Measurements from ENCODE around the gene UGT1A7. TPM values are rescaled to one million over a fixed set of nuclear protein-coding genes. Genes with fewer than 3 reads are reported as not detected.
"Not testable (repeated sequence)": the region's sequence is repeated elsewhere in the genome, so short reads cannot be mapped to it uniquely, and the experiment has no call there.

Gene UGT1A7
- total and polyA plus RNA-seq, 12 donors: 0.11 to 10.1 (median 0.74) TPM; not detected in 3

DNA sequence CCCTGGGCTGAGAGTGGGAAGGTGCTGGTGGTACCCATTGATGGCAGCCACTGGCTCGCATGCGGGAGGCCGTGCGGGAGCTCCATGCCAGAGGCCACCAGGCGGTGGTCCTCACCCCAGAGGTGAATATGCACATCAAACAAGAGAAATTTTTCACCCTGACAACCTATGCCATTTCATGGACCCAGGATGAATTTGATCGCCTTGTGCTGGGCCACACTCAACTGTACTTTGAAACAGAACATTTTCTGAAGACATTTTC is 65.5 kb downstream of the UGT1A7 start:
- Histone ChIP-seq H3K4me3 (no peak overlapping the region), H3K27ac (no peak overlapping the region), H3K36me3 (replicated peaks in 1 of 2) (no peaks in the 10 kb centered on the region), H3K9me3 (replicated peaks in 1 of 3) (no peaks in the 10 kb centered on the region), H3K4me1 (replicated peaks in 1 of 2) (no peaks in the 10 kb centered on the region), H3K27me3 (no peaks in the 10 kb centered on the region)
- intact Hi-C loops (cut with DNase I): no loop called here
- no peak for DNase-seq
- no peak for TF ChIP-seq POLR2A (IDR thresholded peaks at IDR 0.05)
- TF ChIP-seq, protein P1, sequence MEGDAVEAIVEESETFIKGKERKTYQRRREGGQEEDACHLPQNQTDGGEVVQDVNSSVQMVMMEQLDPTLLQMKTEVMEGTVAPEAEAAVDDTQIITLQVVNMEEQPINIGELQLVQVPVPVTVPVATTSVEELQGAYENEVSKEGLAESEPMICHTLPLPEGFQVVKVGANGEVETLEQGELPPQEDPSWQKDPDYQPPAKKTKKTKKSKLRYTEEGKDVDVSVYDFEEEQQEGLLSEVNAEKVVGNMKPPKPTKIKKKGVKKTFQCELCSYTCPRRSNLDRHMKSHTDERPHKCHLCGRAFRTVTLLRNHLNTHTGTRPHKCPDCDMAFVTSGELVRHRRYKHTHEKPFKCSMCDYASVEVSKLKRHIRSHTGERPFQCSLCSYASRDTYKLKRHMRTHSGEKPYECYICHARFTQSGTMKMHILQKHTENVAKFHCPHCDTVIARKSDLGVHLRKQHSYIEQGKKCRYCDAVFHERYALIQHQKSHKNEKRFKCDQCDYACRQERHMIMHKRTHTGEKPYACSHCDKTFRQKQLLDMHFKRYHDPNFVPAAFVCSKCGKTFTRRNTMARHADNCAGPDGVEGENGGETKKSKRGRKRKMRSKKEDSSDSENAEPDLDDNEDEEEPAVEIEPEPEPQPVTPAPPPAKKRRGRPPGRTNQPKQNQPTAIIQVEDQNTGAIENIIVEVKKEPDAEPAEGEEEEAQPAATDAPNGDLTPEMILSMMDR (IDR thresholded peaks at IDR 0.05): no peak
- whole genome bisulfite sequencing, 4 donors: 91 to 93% (median 92%) methylated on average over 6 of the region's 6 CpGs

DNA sequence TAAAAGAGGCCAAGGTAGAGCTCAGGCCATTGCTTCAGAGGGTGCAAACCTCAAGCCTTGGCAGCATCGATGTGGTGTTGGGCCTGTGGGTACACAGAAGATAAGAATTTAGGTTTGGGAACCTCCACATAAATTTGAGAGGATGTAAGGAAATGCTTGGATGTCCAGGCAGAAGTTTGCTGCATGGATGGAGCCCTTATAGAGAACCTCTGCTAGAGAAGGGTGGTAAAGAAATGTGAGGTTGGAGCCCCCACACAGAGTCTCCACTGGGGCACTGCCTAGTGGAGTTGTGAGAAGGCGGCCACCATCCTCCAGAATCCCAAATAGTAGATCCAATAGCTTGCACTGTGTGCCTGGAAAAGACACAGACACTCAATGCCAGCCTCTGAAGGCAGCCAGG is 69.0 kb downstream of the UGT1A7 start:
- DNase-seq; H3K27ac ChIP-seq; H3K9me3 ChIP-seq (replicated peaks in 1 of 3); H3K4me1 ChIP-seq (replicated peaks in 1 of 2); H3K4me3 ChIP-seq; intact Hi-C loops (cut with DNase I); H3K36me3 ChIP-seq (replicated peaks in 1 of 2); H3K27me3 ChIP-seq: not testable (repeated sequence)
- 48 to 82% (median 73%) methylated on average over 2 of the region's 2 CpGs for WGBS, 4 donors

DNA sequence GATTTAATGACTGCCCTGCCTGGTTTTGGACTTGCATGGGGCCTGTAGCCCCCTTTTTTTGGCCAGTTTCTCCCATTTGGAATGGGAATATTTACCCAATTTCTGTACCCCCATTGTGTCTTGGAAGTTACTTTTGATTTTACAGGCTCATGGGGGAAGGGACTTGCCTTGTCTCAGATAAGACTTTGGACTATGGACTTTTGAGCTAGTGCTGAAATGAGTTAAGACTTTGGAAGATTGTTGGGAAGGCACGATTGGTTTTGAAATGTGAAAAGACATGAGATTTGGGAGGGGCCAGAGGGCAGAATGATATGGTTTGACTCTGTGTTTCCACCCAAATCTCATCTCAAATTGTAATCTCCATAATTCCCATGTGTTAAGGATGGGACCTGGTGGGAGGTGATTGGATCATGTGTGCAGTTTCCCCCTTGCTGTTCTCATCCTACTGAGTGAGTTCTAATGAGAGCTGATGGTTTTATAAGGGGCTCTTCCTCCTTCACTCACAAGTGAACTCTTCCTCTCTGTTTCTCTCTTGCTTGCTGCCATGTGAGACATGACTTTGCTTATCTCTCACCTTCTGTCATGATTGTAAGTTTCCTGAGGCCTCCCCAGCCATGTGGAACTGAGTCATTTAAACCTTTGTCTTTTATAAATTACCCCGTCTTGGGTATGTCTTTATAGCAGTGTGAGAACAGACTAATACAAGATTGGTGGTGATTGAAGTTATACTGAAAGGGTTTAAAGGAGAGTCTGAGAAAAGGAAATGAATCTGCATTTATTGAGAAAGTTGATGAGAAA is 69.7 kb downstream of the UGT1A7 start:
- H3K4me1 ChIP-seq (replicated peaks in 1 of 2); H3K4me3 ChIP-seq; H3K27ac ChIP-seq; H3K9me3 ChIP-seq (replicated peaks in 1 of 3); intact Hi-C loops (cut with DNase I); H3K36me3 ChIP-seq (replicated peaks in 1 of 2); DNase-seq; H3K27me3 ChIP-seq: not testable (repeated sequence)
- 56 to 70% (median 62%) methylated on average over 2 of the region's 2 CpGs for WGBS, 4 donors

DNA sequence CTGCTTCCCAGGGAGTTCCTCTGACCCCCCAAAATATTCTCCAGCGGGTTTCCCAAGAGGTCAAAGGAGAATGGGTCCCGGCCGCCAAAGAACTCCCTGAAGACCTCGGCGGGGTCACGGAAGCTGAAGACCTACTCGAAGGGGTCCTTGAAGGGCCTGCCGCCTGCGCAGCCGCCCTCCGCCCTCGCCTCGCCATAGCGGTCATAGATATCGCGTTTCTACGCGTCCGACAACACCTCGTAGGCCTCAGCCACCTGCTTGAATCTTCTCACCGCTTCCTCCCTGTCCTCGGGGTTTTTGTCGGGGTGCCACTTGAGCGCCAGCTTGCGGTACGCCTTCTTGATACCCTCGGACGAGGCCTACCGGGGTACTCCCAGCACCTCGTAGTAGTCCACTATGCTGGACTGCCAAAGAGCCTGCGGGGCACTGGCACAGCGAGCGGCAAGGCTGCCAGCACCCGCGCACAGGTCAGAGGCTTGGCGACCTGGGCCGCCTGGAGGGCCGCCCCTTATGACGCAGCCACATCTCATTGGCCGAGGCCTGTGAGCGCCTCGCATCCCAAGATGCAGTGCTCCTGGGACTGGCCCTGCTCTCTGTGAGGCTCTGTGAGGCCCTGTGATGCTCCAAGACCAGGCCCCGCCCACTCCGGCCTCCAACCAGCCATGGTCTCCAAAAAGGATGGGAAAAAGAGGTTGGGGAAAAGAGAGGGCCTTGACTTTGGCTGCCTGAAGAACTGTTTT is 73.3 kb downstream of the UGT1A7 start:
- TF ChIP-seq, protein P1 (IDR thresholded peaks at IDR 0.05): no peak
- no peak for TF ChIP-seq POLR2A (IDR thresholded peaks at IDR 0.05)
- no peak for DNase-seq
- Histone ChIP-seq H3K27ac (no peak overlapping the region), H3K36me3 (replicated peaks in 1 of 2) (no peaks in the 10 kb centered on the region), H3K27me3 (no peaks in the 10 kb centered on the region), H3K4me3 (no peak overlapping the region), H3K9me3 (replicated peaks in 1 of 3) (no peaks in the 10 kb centered on the region), H3K4me1 (replicated peaks in 1 of 2) (no peaks in the 10 kb centered on the region)
- intact Hi-C loops (cut with DNase I): no loop called here
- WGBS, 4 donors: 87 to 97% (median 93%) methylated on average over 24 to 43 of the region's 44 CpGs

DNA sequence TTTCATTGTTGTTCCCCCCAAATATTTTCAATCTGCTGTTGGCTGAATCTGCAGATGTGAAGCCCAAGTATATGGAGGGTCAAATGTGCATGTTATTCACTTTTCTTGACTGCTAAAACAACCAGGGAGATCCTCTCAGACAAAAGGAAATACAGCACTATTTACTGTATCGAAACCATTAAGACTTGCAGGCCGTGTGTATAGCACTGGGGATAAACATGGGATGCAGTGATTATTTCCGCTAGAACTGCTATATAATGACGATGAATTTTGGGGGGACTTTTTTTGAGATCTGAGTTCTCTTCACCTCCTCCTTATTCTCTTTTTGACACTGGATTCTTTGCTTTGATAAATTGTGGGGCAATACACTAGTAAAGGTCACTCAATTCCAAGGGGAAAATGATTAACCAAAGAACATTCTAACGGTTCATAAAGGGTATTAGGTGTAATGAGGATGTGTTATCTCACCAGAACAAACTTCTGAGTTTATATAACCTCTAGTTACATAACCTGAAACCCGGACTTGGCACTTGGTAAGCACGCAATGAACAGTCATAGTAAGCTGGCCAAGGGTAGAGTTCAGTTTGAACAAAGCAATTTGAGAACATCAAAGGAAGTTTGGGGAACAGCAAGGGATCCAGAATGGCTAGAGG is 74.9 kb downstream of the UGT1A7 start:
- 68 to 77% (median 72%) methylated on average over 7 of the region's 7 CpGs for WGBS, 4 donors
- no peaks in the 10 kb centered on the region for H3K27me3 ChIP-seq
- H3K4me3 ChIP-seq: no peak overlapping the region
- H3K4me1 ChIP-seq (replicated peaks in 1 of 2): no peaks in the 10 kb centered on the region
- no peaks in the 10 kb centered on the region for H3K36me3 ChIP-seq (replicated peaks in 1 of 2)
- no peak for DNase-seq
- H3K9me3 ChIP-seq (replicated peaks in 1 of 3): no peaks in the 10 kb centered on the region
- intact Hi-C loops (cut with DNase I): no loop called here
- TF ChIP-seq POLR2A (IDR thresholded peaks at IDR 0.05): no peak
- TF ChIP-seq, protein P1 (IDR thresholded peaks at IDR 0.05): no peak
- no peak overlapping the region for H3K27ac ChIP-seq

Measured in adrenal gland (tissue), 12 donors.